ENCODE results near the gene FCHO2. TPM values are rescaled to one million over a fixed set of nuclear protein-coding genes. Genes with fewer than 3 reads are reported as not detected.
A peak's percentile ranks its signal among the peaks of the same experiment; 100 is the strongest.

The FCHO2 gene
- total and polyA plus RNA-seq, 2 of the 8 experiments (the other 6 are each of a cell fraction or from before 2014, with no cell fraction given): 4.3 to 15.7 TPM

- TF ChIP-seq RAD21 (IDR thresholded peaks at IDR 0.05 in 1 of 2, conservative IDR thresholded peaks at IDR 0.05 in 1 of 2; ENCODE audit: low read depth in 2 of 2, low read length in 2 of 2): no peak
- TF ChIP-seq FOSL1 (IDR thresholded peaks at IDR 0.05; ENCODE audit: insufficient read depth, low read depth, low read length): no peak
- no peak for TF ChIP-seq JUN (IDR thresholded peaks at IDR 0.05; ENCODE audit: low read depth, low read length)
- peak in 1 of 2 experiments; percentile 79; a peak in 1 of 4 replicates for TF ChIP-seq HDAC2 (IDR thresholded peaks at IDR 0.05; ENCODE audit: borderline replicate concordance in 1 of 2, low read depth in 2 of 2, low read length in 2 of 2)
- TF ChIP-seq KDM5A (IDR thresholded peaks at IDR 0.05; ENCODE audit: low read length): no peak
- TF ChIP-seq CBX8 (IDR thresholded peaks at IDR 0.05; ENCODE audit: borderline replicate concordance, low read depth, low read length): no peak
Measured at GRCh38 chr5:73039082-73039481, 83.2 kb downstream of the FCHO2 start (continued).
